Bone marrow (tissue), 2 donors: ENCODE measurements around the gene ARHGAP24.

Experiments used
- DNase-seq, 2 donors: peaks; one replicate each; lab custom pipeline; 2025; lab: John Stamatoyannopoulos, UW

ARHGAP24 gene

GRCh38 chr4:85778632-85779131 is 303.7 kb downstream of the ARHGAP24 start:
- no peak for DNase-seq

GRCh38 chr4:85779165-85779564 is 304.2 kb downstream of the ARHGAP24 start:
- DNase-seq: no peak

- no peak for DNase-seq
Observed at GRCh38 chr4:85780664-85781063, 305.7 kb downstream of the ARHGAP24 start.

- DNase-seq: no peak
Observed at GRCh38 chr4:85783483-85783882, 308.5 kb downstream of the ARHGAP24 start.

- no peak for DNase-seq
Observed at GRCh38 chr4:85783900-85784299, 308.9 kb downstream of the ARHGAP24 start.

- DNase-seq: no peak
Observed at GRCh38 chr4:85784348-85784747, 309.4 kb downstream of the ARHGAP24 start.

GRCh38 chr4:85784947-85785346 is 310.0 kb downstream of the ARHGAP24 start:
- no peak for DNase-seq

GRCh38 chr4:85787133-85787532 is 312.2 kb downstream of the ARHGAP24 start:
- no peak for DNase-seq

- DNase-seq: no peak
Observed at GRCh38 chr4:85788604-85789003, 313.7 kb downstream of the ARHGAP24 start.

GRCh38 chr4:85789241-85789640 is 314.3 kb downstream of the ARHGAP24 start:
- no peak for DNase-seq

- no peak for DNase-seq
Observed at GRCh38 chr4:85790582-85790981, 315.6 kb downstream of the ARHGAP24 start.

- DNase-seq: no peak
Observed at GRCh38 chr4:85792376-85793232, 317.7 kb downstream of the ARHGAP24 start.

- DNase-seq: no peak
Observed at GRCh38 chr4:85793233-85793585, 318.3 kb downstream of the ARHGAP24 start.

- no peak for DNase-seq
Observed at GRCh38 chr4:85798012-85798770, 323.2 kb downstream of the ARHGAP24 start.

- DNase-seq: no peak
Observed at GRCh38 chr4:85803856-85804255, 328.9 kb downstream of the ARHGAP24 start.

GRCh38 chr4:85805891-85806290 is 330.9 kb downstream of the ARHGAP24 start:
- DNase-seq: no peak

GRCh38 chr4:85806334-85806733 is 331.4 kb downstream of the ARHGAP24 start:
- no peak for DNase-seq

GRCh38 chr4:85807247-85807950 is 332.4 kb downstream of the ARHGAP24 start:
- DNase-seq: no peak

GRCh38 chr4:85808104-85808503 is 333.2 kb downstream of the ARHGAP24 start:
- DNase-seq: no peak

GRCh38 chr4:85808864-85809263 is 333.9 kb downstream of the ARHGAP24 start:
- no peak for DNase-seq

- DNase-seq: no peak
Observed at GRCh38 chr4:85812776-85813175, 337.8 kb downstream of the ARHGAP24 start.

- no peak for DNase-seq
Observed at GRCh38 chr4:85815796-85816459, 341.0 kb downstream of the ARHGAP24 start.
